Retinal pigment epithelial cell (primary cell): ENCODE data around the gene SKIC3.

Experiments used
- DNase-seq: peaks from one replicate; pipeline ENCODE4 v3.0.0-alpha.2; 2010; ENCODE audit warnings: low read depth
- H3K4me3 ChIP-seq: 2 replicates; pipeline ENCODE4 v1.5.1; 2011; ENCODE audit warnings: mild to moderate bottlenecking, low read length, control low read depth, moderate library complexity
- TF ChIP-seq, protein P1 (sequence below): conservative IDR thresholded peaks from 2 replicates; pipeline ENCODE4 v1.5.1; 2011; ENCODE audit warnings: low read depth, low read length, control low read depth, inconsistent platforms

The SKIC3 gene

DNA sequence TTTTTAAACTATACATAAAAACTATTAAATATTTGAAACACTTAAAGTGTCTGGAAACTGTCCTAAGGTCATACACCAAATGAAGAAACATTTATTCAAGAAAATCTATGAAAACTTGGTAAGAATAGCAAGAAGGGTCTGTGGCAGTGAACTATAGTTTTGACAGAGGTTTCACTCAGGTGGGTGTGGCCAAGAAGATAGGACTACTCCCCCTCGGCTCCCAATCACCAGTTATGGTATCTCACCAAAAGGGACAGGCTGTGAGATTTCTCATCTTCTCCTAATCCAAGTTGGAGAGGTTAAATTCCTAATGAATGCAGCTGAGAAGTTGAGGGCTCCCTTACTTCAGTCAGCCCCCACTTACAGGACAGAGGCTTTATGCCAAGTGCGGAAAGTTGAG is 3.1 kb upstream of the SKIC3 start:
- TF ChIP-seq, protein P1, sequence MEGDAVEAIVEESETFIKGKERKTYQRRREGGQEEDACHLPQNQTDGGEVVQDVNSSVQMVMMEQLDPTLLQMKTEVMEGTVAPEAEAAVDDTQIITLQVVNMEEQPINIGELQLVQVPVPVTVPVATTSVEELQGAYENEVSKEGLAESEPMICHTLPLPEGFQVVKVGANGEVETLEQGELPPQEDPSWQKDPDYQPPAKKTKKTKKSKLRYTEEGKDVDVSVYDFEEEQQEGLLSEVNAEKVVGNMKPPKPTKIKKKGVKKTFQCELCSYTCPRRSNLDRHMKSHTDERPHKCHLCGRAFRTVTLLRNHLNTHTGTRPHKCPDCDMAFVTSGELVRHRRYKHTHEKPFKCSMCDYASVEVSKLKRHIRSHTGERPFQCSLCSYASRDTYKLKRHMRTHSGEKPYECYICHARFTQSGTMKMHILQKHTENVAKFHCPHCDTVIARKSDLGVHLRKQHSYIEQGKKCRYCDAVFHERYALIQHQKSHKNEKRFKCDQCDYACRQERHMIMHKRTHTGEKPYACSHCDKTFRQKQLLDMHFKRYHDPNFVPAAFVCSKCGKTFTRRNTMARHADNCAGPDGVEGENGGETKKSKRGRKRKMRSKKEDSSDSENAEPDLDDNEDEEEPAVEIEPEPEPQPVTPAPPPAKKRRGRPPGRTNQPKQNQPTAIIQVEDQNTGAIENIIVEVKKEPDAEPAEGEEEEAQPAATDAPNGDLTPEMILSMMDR: no peak
- no peak overlapping the region for H3K4me3 ChIP-seq
- no peak for DNase-seq

DNA sequence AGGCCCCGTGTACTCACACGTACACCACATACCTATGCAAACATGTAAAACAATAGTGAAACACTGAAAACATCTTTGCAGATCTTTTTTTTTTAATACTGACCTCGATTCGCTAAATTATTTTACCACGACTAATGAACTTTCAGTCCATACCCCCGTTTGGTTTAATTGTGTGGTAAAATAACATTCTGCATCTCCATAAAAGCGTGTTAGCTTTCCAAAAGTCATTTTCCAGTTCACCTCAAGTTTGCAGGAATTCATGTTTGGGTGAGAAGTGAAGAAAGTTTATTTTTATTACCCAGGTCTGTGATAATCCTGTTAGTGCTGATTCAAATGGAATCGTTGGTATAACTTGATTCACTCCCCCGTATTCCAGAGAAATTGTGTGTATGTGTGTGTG is 776 bp upstream of the SKIC3 start:
- DNase-seq: peak; percentile 8
- TF ChIP-seq, protein P1: no peak

DNA sequence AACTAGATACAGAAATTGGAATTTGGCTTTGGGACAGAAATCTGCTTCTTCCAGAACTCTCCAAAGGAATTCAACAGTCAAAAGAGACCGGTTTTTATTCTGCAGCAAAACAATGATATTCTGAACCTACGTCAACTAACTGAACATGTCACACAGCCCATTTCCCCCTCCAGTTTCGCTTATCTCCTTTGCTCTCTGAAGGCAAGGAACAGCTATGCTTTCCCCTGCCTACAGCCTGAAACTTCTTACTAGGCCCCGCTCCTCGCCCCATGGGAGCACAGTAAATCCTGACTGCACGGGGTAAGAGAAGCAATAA is 488 bp downstream of the SKIC3 start:
- peak overlapping the region; percentile 87 for H3K4me3 ChIP-seq
- DNase-seq: peak; percentile 10
- TF ChIP-seq, protein P1: no peak

More for the DNA sequence above, 776 bp upstream of the SKIC3 start:
- peak overlapping the region; percentile 87 for H3K4me3 ChIP-seq

DNA sequence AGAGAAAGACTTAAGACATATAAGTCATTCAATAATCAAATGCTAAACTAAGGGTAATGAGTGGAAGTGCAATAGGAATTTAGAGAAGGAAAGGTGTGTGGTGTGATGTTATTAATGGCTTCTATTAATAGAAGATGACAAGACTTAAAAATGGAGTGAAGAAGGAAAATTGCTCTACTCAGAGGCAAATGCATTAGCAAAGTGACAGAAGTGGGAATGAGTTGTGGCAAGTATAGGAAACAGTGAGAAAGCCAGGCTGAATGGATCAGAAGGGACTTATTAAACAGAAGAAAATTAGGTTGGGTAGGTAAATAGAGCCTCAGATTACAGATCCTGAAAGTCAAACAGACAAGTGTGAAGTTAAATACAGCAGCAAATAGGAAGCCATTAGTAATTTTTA is 5.7 kb downstream of the SKIC3 start:
- DNase-seq: no peak

DNA sequence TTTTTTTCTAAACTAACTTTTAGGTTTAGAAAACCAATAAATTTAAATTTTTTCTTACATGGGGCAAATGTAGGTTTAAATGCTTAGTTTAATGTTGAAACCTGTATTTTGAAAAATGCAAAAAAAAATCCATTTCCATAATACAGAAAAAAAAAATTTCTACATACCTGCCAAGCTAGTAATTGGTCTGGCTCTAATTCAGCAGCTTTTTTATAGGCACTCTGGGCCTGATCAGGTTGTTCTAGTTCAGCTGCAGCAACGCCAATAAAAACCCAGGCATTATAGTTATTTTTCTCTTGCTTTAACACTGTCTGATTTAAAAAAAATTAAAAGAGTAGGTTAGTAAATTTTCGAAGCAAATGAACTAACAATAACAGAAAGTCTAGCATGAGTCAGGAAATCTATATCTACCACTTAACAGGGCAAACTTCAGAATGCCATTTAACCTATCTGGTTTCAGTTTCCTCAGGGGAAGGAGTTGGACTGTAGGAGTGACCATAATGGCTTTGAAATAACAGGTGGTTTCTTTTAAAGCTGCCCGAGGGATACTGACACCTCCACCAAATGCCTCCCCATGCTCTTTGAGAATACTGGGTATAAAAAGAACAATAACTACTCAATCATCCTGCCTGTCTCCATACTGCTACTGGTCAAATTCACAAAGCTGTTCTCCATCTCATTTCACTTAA is 11.6 kb downstream of the SKIC3 start:
- H3K4me3 ChIP-seq: no peak overlapping the region
- TF ChIP-seq, protein P1: no peak
- DNase-seq: no peak

More for the DNA sequence above, 5.7 kb downstream of the SKIC3 start:
- no peak overlapping the region for H3K4me3 ChIP-seq
- TF ChIP-seq, protein P1: no peak

DNA sequence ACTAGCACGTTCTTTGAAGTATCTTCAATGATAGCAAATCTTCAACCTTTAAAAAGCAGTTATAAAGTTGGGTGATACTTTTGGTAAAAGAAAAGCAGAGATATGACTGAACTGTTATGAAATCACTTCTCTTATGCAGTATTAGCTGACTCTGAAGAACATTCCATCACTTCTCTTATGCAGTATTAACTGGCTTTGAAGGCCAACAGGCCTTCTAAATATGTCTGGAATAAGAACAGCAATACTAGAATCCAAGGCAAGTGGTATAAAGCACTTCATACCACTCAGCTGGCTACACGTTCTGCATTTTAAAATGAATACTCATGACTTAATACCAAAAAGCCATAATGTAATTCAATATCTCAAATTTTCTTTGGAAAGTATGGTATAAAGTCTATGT is 17.3 kb downstream of the SKIC3 start:
- H3K4me3 ChIP-seq: no peak overlapping the region
- DNase-seq: no peak
- TF ChIP-seq, protein P1: no peak

DNA sequence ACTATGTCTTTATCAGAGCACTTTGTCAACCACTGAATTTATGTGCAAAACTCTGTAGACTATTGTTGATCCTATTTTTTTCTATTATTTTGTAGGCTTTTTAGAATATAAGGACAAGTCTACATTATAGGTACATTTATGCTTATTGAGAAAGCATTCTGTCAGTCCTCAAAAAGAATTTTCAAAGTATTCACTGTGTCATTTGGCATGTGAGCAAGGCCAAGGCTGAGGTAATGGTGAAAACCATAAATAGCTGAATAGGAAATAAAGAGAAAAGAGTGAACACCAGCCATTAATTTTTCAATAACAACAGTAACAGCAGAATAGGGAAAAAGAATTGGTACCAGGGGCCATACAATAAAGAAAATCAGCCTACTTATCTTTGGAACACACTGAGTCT is 21.0 kb downstream of the SKIC3 start:
- TF ChIP-seq, protein P1: no peak
- H3K4me3 ChIP-seq: no peak overlapping the region
- DNase-seq: no peak
